HT-29 (cell line): ENCODE data around the gene SIVA1. TPM values are rescaled to one million over a fixed set of nuclear protein-coding genes. Genes with fewer than 3 reads are reported as not detected.

ENCODE experiments used
- DNase-seq: peaks from one replicate; pipeline ENCODE4 v3.0.0-alpha.2; 2015; ENCODE audit warnings: low spot score
- total RNA-seq: library from RNA; depleted of rRNA; stranded (reverse); fragments of >200 nt; shearing (Covaris generic); gene quantifications from 2 replicates; pipeline ENCODE4 v1.2.3, GENCODE V29; 2014

Gene SIVA1
- total RNA-seq, 1 experiment from 2014 or later: 243 TPM

GRCh38 chr14:104783484-104784217, 30.7 kb downstream of the SIVA1 start:
- no peak for DNase-seq

- no peak for DNase-seq
These were observed 31.2 kb downstream of the SIVA1 start for GRCh38 chr14:104784218-104784568.

DNA sequence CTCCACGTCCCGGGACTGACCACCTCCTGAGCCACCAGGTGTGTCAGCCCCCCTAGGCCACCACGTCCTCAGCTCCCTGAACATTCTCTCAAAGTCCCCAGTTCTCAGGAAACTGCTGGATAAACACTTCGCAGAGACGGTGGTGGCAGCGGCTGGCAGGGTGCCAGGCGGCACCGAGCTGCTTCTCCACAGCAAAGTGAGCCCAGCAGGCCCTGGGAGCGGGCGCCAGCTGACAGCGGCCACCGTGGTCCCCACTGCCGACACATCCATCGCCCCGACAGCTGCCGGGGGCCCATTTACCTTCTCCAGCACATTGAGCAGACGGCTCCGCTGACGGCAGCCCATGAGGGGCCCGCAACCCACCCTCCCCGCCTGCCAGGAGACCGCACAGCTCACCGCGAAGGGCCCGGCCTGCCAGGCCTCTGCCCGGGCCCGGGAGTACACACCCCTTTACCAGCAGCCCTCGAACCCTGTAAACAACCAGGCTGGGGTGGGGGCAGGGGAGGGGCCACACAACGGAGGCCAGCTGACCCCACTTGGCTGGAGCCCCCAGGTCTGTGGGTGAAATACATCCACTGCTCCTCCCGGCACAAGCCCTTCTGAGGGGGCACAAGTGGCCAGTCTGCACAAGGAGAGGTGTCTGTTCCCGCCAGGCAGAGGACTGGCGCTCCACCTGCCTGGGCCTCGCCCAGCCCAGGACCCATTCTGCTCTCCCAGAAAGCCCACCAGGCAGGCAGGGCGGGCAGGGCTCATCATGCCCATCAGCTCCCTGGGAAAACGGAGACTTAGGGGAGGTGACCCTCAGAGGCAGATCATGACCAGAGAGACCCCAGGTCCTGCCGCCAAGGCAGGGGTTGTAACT, 32.1 kb downstream of the SIVA1 start:
- DNase-seq: no peak

DNA sequence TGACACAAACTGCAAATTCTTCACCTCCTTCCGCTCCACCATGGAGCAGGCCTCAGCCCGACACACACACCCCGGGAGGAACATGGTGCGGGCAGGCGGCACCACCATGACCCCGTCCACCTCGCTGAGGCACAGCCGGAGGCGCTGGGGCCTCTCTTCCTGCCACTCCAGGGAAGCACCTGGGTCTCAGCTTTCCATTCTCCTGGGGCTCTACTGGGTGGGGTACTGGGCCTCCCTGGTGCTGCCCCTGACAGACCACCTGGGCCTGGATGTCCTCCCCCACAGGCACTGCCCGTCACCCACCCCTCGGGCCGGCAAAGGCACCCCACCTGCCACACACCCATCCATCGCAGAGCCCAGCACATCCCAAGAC, 32.7 kb downstream of the SIVA1 start:
- no peak for DNase-seq

DNA sequence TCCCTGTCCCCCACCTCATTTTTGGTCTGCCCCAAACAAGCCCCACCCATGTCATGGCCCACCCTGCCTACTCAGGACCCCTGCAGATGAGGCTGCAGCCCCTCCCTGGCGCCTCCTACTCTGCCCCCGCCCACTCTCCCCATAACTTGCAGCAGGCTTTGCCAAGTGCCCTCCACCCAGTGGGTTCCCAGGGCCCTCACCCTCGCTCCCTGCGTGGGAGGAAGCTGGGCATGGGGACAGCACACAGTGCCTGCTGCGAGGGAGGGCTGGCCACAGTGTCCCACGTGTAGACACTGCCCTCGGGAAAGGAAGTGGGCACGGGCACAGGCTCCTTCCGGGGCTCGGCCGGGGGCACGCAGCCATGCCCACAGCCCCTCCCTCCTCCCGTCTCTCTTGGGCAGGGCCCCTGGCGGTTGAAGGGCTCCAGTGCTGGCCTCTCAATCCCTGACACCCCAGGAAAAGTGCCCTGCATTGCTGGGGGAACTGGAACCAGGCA, 33.2 kb downstream of the SIVA1 start:
- DNase-seq: no peak

DNA sequence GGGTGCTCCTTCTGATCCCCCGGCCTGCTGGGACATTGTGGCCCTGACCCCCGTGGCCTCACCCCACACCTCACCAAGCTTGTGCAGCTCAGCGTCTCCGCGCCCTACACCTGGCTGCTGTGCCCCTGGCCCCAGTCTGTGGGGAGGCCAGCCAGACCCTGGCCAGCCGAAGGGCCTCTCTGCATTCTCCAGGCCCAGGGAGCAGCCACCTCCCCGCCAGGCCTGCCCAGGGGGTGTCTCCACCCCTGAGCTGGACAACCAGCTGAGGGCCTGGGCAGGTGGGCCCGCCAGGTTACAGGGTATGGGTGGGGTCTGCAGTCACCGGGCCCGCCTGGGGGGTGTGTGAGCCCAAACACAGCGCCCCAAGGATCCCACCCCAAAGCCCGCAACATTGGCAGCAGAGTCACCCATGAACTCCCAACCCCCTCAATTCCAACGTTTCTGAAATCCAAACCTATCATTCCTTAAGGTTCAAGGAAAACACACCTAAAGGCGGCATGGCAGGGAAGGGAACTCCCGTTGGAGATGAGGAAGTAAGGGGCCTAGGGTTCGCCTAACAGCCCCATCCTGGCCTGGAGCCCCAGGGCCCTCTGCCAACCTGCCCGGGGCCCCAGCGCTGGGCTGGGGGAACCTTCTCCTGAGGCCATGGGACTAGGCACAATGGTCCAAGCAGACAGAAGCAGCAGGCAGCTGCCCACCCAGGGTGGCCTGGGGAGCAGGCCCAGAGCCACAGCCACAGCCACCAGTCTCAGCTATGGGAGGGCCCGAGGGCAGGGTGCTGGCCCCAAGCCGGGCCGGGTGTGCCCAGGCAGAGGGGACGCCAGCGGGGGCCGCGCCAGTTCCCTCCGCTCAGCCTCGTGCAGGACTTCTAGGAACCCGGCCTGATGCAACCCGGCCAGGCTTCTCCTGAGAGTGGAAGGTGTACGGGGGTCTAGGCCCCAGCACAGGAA, 34.1 kb downstream of the SIVA1 start:
- DNase-seq: no peak

DNA sequence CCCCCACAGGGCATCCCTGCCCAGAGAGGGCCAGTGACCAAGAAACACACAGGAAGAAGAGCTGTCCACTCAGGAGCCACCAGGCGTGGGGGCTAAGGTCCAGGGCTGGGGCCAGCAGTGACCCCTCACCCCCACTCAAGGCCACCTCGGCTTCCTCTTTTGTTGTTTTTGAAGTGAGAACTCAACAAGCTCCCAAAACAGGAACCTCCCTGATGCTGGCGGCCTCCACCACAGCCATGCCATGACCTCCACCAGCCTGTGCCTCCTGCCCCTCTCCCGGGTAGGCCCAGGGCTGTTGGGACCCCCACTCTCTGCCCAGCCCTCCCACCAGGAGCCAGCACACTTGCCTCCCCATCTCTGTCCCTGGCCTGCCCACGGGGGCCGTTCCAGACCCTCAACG, 34.8 kb downstream of the SIVA1 start:
- no peak for DNase-seq

DNA sequence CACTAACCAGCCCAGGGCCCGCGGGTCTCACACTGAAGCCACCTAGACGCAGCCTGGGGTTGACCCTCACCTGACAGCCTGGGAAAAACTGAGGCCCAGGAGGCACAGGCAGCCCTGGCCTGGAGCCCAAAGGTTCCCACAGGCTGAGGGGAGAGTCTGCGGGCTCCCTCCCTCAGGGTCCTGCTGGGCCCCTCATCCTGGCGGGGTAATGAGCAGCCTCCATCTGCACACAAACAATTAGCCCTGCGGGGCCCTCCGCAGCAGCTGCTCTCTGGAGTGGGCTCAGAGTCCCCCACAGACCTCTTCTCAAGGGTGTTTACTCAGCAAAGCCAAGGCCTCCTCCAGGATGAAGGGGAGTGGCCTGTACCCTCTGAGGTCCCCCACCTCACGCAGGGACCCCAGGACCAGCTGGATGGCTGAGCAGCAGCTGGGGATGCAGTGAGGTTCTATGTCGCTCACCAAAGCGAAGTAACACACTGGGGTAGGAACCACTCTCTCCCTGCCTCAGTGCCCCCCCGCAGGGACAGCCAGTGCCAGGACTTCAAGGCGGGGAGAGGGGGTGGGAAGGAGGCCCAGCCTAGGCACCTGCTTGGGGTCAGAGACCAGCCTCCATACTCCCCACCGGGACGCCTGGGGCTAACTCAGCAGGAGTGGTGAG, 35.3 kb downstream of the SIVA1 start:
- DNase-seq: no peak

DNA sequence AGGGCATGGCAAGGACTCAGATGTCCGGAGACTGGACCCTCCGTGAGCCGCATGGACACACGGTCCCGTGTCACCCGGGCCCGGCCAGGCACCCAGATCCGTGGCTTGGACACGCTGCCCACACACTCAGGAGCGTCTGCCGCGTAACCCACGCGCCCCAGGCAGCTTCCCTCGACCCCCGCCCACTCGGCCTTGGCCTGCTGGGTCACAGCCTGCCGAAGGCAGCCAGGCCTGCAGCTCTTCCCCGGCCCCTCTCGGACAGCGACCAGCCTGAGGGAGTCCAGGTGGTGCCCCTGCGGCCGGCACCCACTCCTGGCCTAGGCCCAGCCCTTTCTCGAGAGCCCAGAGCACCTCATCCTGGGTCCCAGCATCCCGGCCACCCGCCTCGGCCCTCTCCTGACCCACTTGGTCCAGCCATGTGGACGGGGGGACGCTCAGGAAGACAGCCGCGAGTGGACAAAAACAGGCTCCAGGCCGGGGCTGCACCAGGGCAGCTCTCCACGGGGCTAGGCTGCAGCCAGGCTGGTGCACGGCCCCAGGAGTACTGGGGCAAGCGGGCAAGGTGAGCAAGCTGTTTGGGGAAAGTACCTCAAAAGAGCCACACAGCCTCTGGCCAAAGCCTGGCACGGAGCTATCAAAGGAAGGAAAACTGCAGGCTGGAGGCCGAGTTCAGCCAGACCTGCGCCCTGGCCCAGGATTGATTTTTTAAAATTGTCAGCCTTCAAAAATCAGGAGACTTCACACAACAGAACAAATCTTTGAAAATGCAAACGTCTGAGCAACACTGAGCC, 36.1 kb downstream of the SIVA1 start:
- no peak for DNase-seq

DNA sequence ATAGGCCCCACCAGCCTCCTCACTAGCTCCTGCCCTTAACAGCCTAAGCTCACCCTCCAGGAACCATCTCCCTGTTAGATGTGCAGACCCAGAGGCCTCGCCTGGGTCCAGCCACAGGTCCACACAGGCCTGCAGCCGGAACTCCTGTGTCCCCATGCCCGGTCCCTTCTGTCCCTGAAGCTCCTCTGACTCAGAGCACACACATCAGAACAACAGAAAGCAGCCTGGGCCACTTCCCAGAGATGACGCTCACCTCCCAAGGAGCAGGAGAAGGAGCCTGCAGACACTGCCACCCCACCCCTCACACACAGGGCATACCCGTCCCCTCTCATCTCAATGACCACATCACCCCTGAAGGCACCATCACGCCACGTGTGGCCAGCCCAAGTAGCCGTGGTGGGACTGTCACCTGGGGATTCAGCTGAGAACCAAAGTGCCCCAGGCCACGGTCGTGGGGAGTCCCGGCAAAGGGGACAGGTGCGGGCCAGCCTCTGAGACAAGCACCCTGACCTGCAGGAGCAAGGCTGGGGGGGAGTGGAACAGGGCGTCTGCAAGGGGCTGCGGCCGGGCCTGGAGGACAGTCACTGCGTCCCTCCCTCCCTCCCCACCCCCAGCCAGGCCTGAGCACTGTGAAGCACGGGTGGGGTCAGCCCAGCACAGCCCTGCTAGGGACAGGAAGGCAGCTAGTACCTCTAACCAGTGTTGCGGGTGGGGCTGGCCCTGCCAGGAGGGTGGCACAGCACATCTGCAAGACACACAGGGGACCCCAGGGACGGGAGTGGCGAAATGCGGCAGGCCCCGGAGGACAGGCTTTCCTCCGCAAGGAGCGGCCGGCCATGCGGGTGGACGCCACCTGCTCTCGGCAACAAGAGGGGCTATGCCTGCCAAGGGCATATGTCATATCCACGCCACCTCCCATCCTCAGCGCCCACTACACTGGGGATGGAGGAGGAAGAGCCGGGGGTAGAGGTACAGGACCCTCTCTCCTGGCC, 37.1 kb downstream of the SIVA1 start:
- no peak for DNase-seq

GRCh38 chr14:104791425-104791824, 38.5 kb downstream of the SIVA1 start:
- no peak for DNase-seq

DNA sequence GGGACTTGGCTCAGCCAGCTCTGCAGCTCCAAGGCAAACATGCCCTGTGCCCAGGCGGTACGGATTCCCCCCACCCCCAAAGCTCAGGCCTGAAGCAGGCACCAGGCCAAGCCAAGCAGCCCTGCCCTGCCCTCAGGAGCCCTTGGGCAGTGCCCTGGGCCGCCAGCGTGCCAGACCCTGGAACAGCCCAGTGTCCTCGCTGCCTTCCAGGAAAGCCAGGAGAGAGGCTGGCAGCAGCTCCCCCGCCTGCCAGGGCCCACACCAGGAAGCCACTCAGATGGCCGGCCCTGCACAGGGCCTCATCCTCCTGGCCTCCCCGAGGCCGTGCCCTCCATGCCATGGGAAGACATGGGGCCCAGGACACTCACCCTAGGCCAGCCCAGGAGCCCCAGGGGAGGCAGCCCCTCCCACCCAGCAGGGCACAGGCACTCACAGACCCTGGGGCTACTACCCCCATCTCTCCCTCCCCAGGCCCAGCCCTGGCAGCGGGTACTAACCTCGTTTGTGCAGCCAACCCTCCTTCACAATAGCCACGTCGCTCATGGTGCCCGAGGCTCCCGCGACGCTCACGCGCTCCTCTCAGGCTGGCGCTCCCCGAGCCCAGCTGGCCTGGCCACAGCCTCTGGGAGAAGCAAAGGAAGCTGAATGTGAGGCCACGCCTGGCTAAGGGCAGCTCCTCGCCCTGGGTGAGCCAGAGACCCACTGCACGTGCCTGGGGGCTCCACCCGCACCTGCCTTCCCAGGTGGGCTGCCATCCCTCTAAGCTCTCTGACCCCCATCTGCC, 39.3 kb downstream of the SIVA1 start:
- no peak for DNase-seq

DNA sequence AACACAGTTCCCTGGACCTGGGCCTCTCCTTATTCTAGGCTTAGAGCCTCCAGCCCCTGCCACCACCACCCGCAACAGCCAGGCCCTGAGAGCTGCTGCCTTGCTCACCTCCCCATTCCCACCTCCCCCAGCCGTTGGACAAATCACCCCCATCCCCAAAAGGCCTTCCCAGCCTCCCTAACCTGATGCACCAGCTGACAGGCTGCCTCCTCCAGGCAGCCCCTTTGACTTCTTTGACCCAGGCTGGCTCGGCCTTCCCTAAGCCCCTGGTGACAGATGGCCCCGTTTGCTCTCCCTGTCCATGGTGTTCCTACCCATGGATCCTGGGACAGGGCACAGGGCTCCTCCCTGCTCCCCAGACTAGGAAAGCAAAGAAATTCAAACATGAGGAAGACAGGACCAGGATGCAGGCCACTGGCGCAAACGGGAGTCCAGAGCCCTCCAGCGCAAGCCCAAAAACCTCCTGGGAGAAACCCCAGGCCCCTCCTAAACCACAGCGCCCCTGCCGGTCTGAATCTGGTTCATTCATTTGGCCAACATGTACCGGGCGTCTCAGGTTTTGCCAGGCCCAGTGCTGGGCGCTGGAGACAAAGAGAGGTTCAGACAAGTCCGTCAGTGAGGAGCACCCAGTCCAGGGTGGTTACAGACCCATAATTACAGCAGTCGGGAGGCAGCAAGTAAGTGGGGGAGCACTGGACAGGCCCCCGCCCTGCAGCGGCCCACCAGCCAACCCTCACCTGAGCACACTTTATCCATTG, 40.2 kb downstream of the SIVA1 start:
- DNase-seq: no peak

- no peak for DNase-seq
These were observed 40.7 kb downstream of the SIVA1 start for GRCh38 chr14:104793703-104793959.

DNA sequence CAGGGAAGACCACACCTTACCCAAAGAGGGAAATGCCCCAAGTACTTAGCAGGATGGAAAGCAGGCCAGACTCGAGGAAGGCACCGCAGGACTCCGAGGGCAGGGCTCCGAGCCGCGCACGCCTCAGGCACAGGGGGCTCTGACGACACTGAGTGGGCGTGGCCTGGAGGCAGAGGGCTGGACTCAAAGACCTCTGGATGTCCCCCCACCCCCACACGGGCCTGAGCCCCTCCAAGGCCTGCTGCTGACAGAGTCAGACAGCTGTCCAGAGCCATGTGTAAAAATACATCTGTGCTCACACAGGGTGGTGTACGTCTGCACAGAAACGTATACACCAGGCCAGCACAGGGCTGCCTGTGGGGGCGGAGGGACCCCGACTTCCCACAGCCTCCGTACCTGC, 41.2 kb downstream of the SIVA1 start:
- peak; percentile 38 for DNase-seq

- DNase-seq: peak; percentile 34
These were observed 41.7 kb downstream of the SIVA1 start for GRCh38 chr14:104794631-104794992.

- DNase-seq: no peak
These were observed 42.2 kb downstream of the SIVA1 start, which contains the start of gene AKT1 for GRCh38 chr14:104794993-104795780. AKT1 (minus strand) TSS chr14:104795748; CDS start chr14:104792643, 3,105 bp downstream.
